H9 (cell line): ENCODE data around the gene MICALL2. TPM values are rescaled to one million over a fixed set of nuclear protein-coding genes. Genes with fewer than 3 reads are reported as not detected.

Experiments
- DNase-seq: peaks from one replicate; pipeline ENCODE4 v3.0.0-alpha.2; 2017
- H2AFZ ChIP-seq: one replicate; pipeline ENCODE4 v1.6.1; 2013; ENCODE audit warnings: mild to moderate bottlenecking, low read length, control low read depth, moderate library complexity
- H2AK5ac ChIP-seq: 2 replicates; pipeline ENCODE4 v1.6.1; 2013; ENCODE audit warnings: low read length, control low read depth, mixed read lengths; ENCODE audit not compliant: insufficient read length
- H2BK120ac ChIP-seq: one replicate; pipeline ENCODE4 v1.6.1; 2013; ENCODE audit warnings: low read depth, mild to moderate bottlenecking, low read length, control low read depth, inconsistent platforms; ENCODE audit not compliant: poor library complexity, severe bottlenecking
- H2BK12ac ChIP-seq: 2 replicates; pipeline ENCODE4 v1.6.1; 2013; ENCODE audit warnings: low read length, control low read depth, mixed read lengths, low read depth; ENCODE audit not compliant: insufficient read length
- H2BK15ac ChIP-seq: 2 replicates; pipeline ENCODE4 v1.6.1; 2013; ENCODE audit warnings: low read depth, low read length, control low read depth
- H2BK20ac ChIP-seq: one replicate; pipeline ENCODE4 v1.6.1; 2013; ENCODE audit warnings: low read depth, mild to moderate bottlenecking, low read length, control low read depth, inconsistent platforms; ENCODE audit not compliant: poor library complexity, severe bottlenecking
- H2BK5ac ChIP-seq: 2 replicates; pipeline ENCODE4 v1.6.1; 2013; ENCODE audit warnings: low read length, control low read depth, mixed read lengths; ENCODE audit not compliant: insufficient read length
- H3K14ac ChIP-seq: 2 replicates; pipeline ENCODE4 v1.6.1; 2013; ENCODE audit warnings: low read length, control low read depth; ENCODE audit not compliant: insufficient read depth
- H3K18ac ChIP-seq: 2 replicates; pipeline ENCODE4 v1.6.1; 2013; ENCODE audit warnings: low read depth, mild to moderate bottlenecking, mixed read lengths, low read length, control low read depth; ENCODE audit not compliant: insufficient read length
- H3K23ac ChIP-seq: 2 replicates; pipeline ENCODE4 v1.6.1; 2013; ENCODE audit warnings: low read length, control low read depth, mixed read lengths, low read depth; ENCODE audit not compliant: insufficient read length
- H3K23me2 ChIP-seq: 2 replicates; pipeline ENCODE4 v1.6.1; 2013; ENCODE audit warnings: low read depth, mild to moderate bottlenecking, mixed read lengths, low read length, control low read depth; ENCODE audit not compliant: insufficient read length, poor library complexity, severe bottlenecking
- H3K27ac ChIP-seq: 2 replicates; pipeline ENCODE4 v1.5.1; 2013; ENCODE audit warnings: low read length, control low read depth, mixed read lengths, low read depth; ENCODE audit not compliant: insufficient read length
- H3K27me3 ChIP-seq: 2 replicates; pipeline ENCODE4 v1.6.1; 2013; ENCODE audit warnings: low read length, control low read depth, inconsistent platforms; ENCODE audit not compliant: insufficient read depth
- H3K4ac ChIP-seq: 2 replicates; pipeline ENCODE4 v1.6.1; 2013; ENCODE audit warnings: low read depth, mild to moderate bottlenecking, control low read depth, inconsistent platforms, low read length, moderate library complexity
- H3K4me1 ChIP-seq: 2 replicates; pipeline ENCODE4 v1.6.1; 2013; ENCODE audit warnings: low read length, control low read depth, inconsistent platforms; ENCODE audit not compliant: insufficient read depth
- H3K4me2 ChIP-seq: 2 replicates; pipeline ENCODE4 v1.6.1; 2013; ENCODE audit warnings: low read length, control low read depth, mixed read lengths; ENCODE audit not compliant: insufficient read length, insufficient read depth
- H3K56ac ChIP-seq: 2 replicates; pipeline ENCODE4 v1.6.1; 2013; ENCODE audit warnings: low read depth, mild to moderate bottlenecking, mixed read lengths, low read length, control low read depth; ENCODE audit not compliant: insufficient read length
- H3K79me1 ChIP-seq: 2 replicates; pipeline ENCODE4 v1.6.1; 2013; ENCODE audit warnings: low read depth, mild to moderate bottlenecking, moderate library complexity, low read length, control low read depth, inconsistent platforms; ENCODE audit not compliant: insufficient read depth, poor library complexity, severe bottlenecking
- H3K79me2 ChIP-seq: 2 replicates; pipeline ENCODE4 v1.6.1; 2013; ENCODE audit warnings: low read length, control low read depth, inconsistent platforms; ENCODE audit not compliant: insufficient read depth
- H3K9ac ChIP-seq: 2 replicates; pipeline ENCODE4 v1.6.1; 2013; ENCODE audit warnings: low read length, control low read depth, mixed read lengths; ENCODE audit not compliant: insufficient read length; ENCODE audit errors: extremely low read depth
- H3K9me3 ChIP-seq: one replicate; pipeline ENCODE4 v1.6.1; 2013; ENCODE audit warnings: low read depth, low read length, inconsistent platforms; ENCODE audit not compliant: control insufficient read depth
- H3T11ph ChIP-seq: one replicate; pipeline ENCODE4 v1.6.1; 2013; ENCODE audit warnings: mild to moderate bottlenecking, low read length, control low read depth, inconsistent platforms
- H4K20me1 ChIP-seq: one replicate; pipeline ENCODE4 v1.6.1; 2013; ENCODE audit not compliant: control insufficient read depth, insufficient read length, insufficient read depth
- H4K5ac ChIP-seq: 2 replicates; pipeline ENCODE4 v1.6.1; 2013; ENCODE audit warnings: low read depth, mild to moderate bottlenecking, mixed read lengths, low read length, control low read depth; ENCODE audit not compliant: insufficient read length
- H4K8ac ChIP-seq: replicated peaks from 2 replicates; pipeline ENCODE4 v1.6.1; 2013; ENCODE audit warnings: low read length, control low read depth, mixed read lengths, low read depth; ENCODE audit not compliant: insufficient read length
- H4K91ac ChIP-seq: 2 replicates; pipeline ENCODE4 v1.6.1; 2013; ENCODE audit warnings: low read depth, mild to moderate bottlenecking, moderate library complexity, mixed read lengths, low read length, control low read depth; ENCODE audit not compliant: insufficient read length
- H3K27ac Mint-ChIP-seq, 3 experiments: 2 replicates in 2 of 3; 3 replicates in 1 of 3; pipeline ENCODE4 v1.8.0; 2020 to 2021; ENCODE audit warnings: mixed read lengths in 3 of 3, mild to moderate bottlenecking in 1 of 3, moderate library complexity in 1 of 3
- H3K27me3 Mint-ChIP-seq: 2 replicates; pipeline ENCODE4 v1.8.0; 2021; ENCODE audit warnings: low read depth, mild to moderate bottlenecking, moderate library complexity, mixed read lengths
- H3K36me3 Mint-ChIP-seq, 3 experiments: 2 replicates in 2 of 3; 3 replicates in 1 of 3; pipeline ENCODE4 v1.8.0; 2020 to 2021; ENCODE audit warnings: low read depth in 3 of 3, mixed read lengths in 3 of 3; ENCODE audit not compliant: insufficient read depth in 1 of 3
- H3K4me1 Mint-ChIP-seq, 2 experiments: 2 replicates each; pipeline ENCODE4 v1.8.0; 2020; ENCODE audit warnings: mixed read lengths in 2 of 2
- H3K4me3 Mint-ChIP-seq, 2 experiments: 2 replicates in 1 of 2; 3 replicates in 1 of 2; pipeline ENCODE4 v1.8.0; 2020 to 2021; ENCODE audit warnings: mild to moderate bottlenecking in 2 of 2, mixed read lengths in 2 of 2, moderate library complexity in 1 of 2
- H3K9me3 Mint-ChIP-seq, 2 experiments: 2 replicates in 1 of 2; 3 replicates in 1 of 2; pipeline ENCODE4 v1.8.0; 2020; ENCODE audit warnings: mild to moderate bottlenecking in 2 of 2, mixed read lengths in 2 of 2, moderate library complexity in 1 of 2
- CTCF ChIP-seq: fragments of 200-600 bp; sonication (generic); conservative IDR thresholded peaks from 3 replicates; pipeline ENCODE4 v1.8.0; 2021; ENCODE audit warnings: antibody characterized with exemption, mild to moderate bottlenecking
- WGBS: extraction: QIAGEN DNeasy Blood & Tissue Kit; methylation state at CpG from one replicate; pipeline ENCODE4 v1.1.7; 2013; ENCODE audit warnings: missing lambda C conversion rate, low lambda C conversion rate, mixed read lengths; ENCODE audit not compliant: insufficient read length; ENCODE audit errors: extremely low coverage; 5-methylcytosine and 5-hydroxymethylcytosine counted together
- total RNA-seq: library from RNA; stranded (reverse); gene quantifications from 2 replicates; pipeline ENCODE4 v1.2.1, GENCODE V29; 2021

Gene MICALL2
- total RNA-seq, 1 experiment from 2014 or later, result 7.1 TPM

GRCh38 chr7:1466524-1467271 lies 7.4 kb upstream of the MICALL2 start:
- peaks cover 7 to 13% of the 10 kb centered on the region in 2 experiments for H3K4me1 Mint-ChIP-seq
- H3T11ph ChIP-seq, result no peak overlapping the region
- H2BK15ac ChIP-seq, result no peak overlapping the region
- peaks cover 2% of the 10 kb centered on the region; the same call in 1 of the 2 replicates for H3K27me3 Mint-ChIP-seq
- H3K23me2 ChIP-seq, result no peaks in the 10 kb centered on the region
- no peaks in the 10 kb centered on the region for H3K9me3 Mint-ChIP-seq
- H3K9ac ChIP-seq, result no peak overlapping the region
- H3K9me3 ChIP-seq, result no peaks in the 10 kb centered on the region
- no peak for TF ChIP-seq CTCF
- no peak overlapping the region for H3K14ac ChIP-seq
- H3K79me1 ChIP-seq, result no peaks in the 10 kb centered on the region
- H3K27ac Mint-ChIP-seq, result no peak overlapping the region
- no peak overlapping the region for H2AFZ ChIP-seq
- H3K4ac ChIP-seq, result no peak overlapping the region
- DNase-seq, result peak; percentile 75
- no peak overlapping the region for H3K27ac ChIP-seq
- no peaks in the 10 kb centered on the region for H4K20me1 ChIP-seq
- no peak overlapping the region for H3K23ac ChIP-seq
- no peak overlapping the region for H2AK5ac ChIP-seq
- H2BK120ac ChIP-seq, result no peak overlapping the region
- no peak overlapping the region for H2BK12ac ChIP-seq
- no peak overlapping the region for H3K4me2 ChIP-seq
- no peak overlapping the region for H4K8ac ChIP-seq
- no peaks in the 10 kb centered on the region for H3K79me2 ChIP-seq
- no peak overlapping the region for H4K91ac ChIP-seq
- H3K18ac ChIP-seq, result no peak overlapping the region
- H3K56ac ChIP-seq, result no peak overlapping the region
- H3K4me1 ChIP-seq, result no peaks in the 10 kb centered on the region
- no peak overlapping the region for H4K5ac ChIP-seq
- no peak overlapping the region for H3K4me3 Mint-ChIP-seq
- H2BK5ac ChIP-seq, result no peak overlapping the region
- H3K27me3 ChIP-seq, result no peaks in the 10 kb centered on the region
- no CpG with 5 or more reads among the region's 17 CpGs for WGBS
- H2BK20ac ChIP-seq, result no peak overlapping the region
- peaks cover 0 to 8% (median 4%) of the 10 kb centered on the region in 3 experiments; a peak in 3 of 7 replicates for H3K36me3 Mint-ChIP-seq
